ENCODE data around the gene ATP6V0D1.
"Not testable (repeated sequence)": the region's sequence is repeated elsewhere in the genome, so short reads cannot be mapped to it uniquely, and the experiment has no call there.

ATP6V0D1 gene

GRCh38 chr16:67425061-67425460 is 55.9 kb downstream of the ATP6V0D1 start:
- no peak for DNase-seq

- DNase-seq, result no peak
These were observed 56.7 kb downstream of the ATP6V0D1 start for GRCh38 chr16:67424261-67424615.

- no peak for DNase-seq
These were observed 57.2 kb downstream of the ATP6V0D1 start for GRCh38 chr16:67423611-67424260.

GRCh38 chr16:67423015-67423414 is 57.9 kb downstream of the ATP6V0D1 start:
- DNase-seq, result no peak

- no peak for DNase-seq
These were observed 59.9 kb downstream of the ATP6V0D1 start for GRCh38 chr16:67421030-67421429.

DNA sequence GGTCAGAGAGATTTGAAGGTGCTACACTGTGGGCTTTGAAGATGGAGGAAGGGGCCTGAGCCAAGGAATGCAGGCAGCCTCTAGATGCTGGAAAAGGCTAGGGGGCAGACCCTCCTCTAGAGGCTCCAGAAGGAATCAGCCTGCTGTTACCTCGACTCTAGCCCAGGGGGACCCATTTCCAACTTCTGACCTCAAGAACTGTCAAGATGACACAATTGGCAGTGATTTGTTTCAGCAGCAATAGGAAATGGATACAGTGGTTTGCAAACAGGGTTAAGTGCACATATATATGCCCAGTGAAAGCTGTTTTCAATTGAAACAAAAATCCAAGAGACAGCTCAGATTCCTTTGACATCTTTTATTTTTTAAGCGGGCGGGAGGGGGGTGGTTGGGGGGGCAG is 61.0 kb downstream of the ATP6V0D1 start:
- DNase-seq, result no peak

GRCh38 chr16:67419502-67419901 is 61.5 kb downstream of the ATP6V0D1 start:
- no peak for DNase-seq

- DNase-seq, result no peak
These were observed 63.5 kb downstream of the ATP6V0D1 start for GRCh38 chr16:67417333-67418061.

GRCh38 chr16:67415872-67416793 is 64.8 kb downstream of the ATP6V0D1 start, which contains the start of gene ZDHHC1:
Gene ZDHHC1 (minus strand): TSS chr16:67416477. CDS start chr16:67407775, 8,702 bp downstream.
- peak; percentile 45 for DNase-seq

DNA sequence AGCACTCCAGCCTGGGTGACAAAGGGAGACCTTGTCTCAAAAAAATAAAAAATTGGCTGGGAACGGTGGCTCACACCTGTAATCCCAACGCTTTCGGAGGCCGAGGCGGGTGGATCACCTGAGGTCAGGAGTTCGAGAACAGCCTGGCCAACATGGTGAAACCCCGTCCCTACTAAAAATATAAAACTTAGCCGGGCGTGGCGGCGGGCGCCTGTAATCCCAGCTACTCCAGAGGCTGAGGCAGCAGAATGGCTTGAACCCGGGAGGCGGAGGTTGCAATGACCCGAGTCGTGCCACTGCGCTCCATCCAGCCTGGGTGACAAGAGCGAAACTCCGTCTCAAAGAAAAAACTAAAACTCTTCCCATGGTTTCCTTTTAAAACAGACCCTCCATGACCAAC is 65.5 kb downstream of the ATP6V0D1 start:
- not testable (repeated sequence) for DNase-seq

- no peak for DNase-seq
These were observed 66.7 kb downstream of the ATP6V0D1 start for GRCh38 chr16:67413978-67414911.

DNA sequence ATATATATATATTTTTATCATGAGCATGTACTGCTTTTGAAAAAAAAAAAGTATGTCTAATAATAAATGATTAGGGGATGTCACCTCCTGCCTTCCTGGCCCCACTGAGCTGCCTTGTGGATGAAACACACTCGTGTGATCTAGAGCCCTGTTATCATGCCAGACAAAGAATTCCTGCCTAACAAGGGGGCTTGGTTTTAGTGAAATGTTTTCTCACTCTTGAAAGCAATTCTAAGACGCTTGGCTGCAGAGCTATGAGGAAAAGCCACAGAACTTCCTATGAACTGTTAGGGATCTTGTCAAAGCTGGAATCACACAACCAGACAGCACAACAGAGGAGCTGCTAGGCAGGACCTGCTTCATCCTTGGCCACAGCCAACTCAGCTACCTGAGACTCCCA is 68.7 kb downstream of the ATP6V0D1 start:
- DNase-seq, result no peak

- DNase-seq, result no peak
These were observed 69.6 kb downstream of the ATP6V0D1 start for GRCh38 chr16:67411339-67411738.

GRCh38 chr16:67409631-67410030 is 71.3 kb downstream of the ATP6V0D1 start:
- no peak for DNase-seq

DNA sequence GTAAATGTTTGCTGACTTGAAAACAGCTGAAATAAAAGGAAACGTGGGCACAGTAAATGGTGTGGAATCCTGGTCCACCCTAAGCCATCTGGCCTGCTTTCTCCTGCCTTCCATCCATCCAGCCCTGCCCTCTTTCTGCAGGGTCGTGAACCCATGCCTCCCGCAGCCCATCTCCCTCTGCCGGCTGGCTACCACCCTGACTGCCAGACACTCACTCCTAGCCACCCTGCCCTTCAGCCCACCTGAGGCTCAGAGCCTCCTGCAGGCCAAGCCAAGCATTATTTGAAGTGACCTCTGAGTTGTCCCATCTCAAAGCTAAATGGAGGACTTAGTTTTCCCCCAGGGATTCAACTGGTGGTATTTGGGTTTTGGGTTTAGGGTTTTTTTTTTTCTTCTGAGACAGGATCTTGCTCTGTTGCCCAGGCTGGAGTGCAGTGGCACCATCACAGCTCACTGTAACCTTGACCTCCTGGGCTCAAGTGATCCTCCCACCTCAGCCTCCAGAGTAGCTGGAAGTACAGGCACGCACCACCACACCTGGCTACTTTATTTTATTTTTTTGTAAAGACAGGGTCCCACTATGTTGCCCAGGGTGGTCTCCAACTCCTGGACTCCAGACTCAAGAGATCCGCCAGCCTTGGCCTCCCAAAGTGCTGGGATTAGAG is 73.0 kb downstream of the ATP6V0D1 start:
- DNase-seq, result no peak

GRCh38 chr16:67407176-67407787 is 73.7 kb downstream of the ATP6V0D1 start:
- DNase-seq, result no peak

- no peak for DNase-seq
These were observed 74.6 kb downstream of the ATP6V0D1 start for GRCh38 chr16:67406111-67406971.

GRCh38 chr16:67405336-67405735 is 75.6 kb downstream of the ATP6V0D1 start:
- no peak for DNase-seq

- no peak for DNase-seq
These were observed 76.2 kb downstream of the ATP6V0D1 start for GRCh38 chr16:67404740-67405226.

- no peak for DNase-seq
These were observed 76.9 kb downstream of the ATP6V0D1 start for GRCh38 chr16:67403976-67404555.
